HFFc6 (cell line): ENCODE data around the gene CYP21A2. TPM values are rescaled to one million over a fixed set of nuclear protein-coding genes. Genes with fewer than 3 reads are reported as not detected.
"Not testable (repeated sequence)": the region's sequence is repeated elsewhere in the genome, so short reads cannot be mapped to it uniquely, and the experiment has no call there.

Source experiments
- DNase-seq: peaks from one replicate; pipeline ENCODE4 v3.0.0-alpha.2; 2018
- H3K27ac Mint-ChIP-seq: 2 replicates; pipeline ENCODE4 v1.8.0; 2020; ENCODE audit warnings: mild to moderate bottlenecking, mixed read lengths
- H3K27me3 Mint-ChIP-seq: 2 replicates; pipeline ENCODE4 v1.8.0; 2021; ENCODE audit warnings: mild to moderate bottlenecking, moderate library complexity, mixed read lengths; ENCODE audit not compliant: insufficient read depth
- H3K36me3 Mint-ChIP-seq: 2 replicates; pipeline ENCODE4 v1.8.0; 2021; ENCODE audit warnings: low read depth, mixed read lengths
- H3K4me1 Mint-ChIP-seq: 2 replicates; pipeline ENCODE4 v1.8.0; 2020; ENCODE audit warnings: low read depth, mixed read lengths
- H3K4me3 Mint-ChIP-seq: 2 replicates; pipeline ENCODE4 v1.8.0; 2020; ENCODE audit warnings: mild to moderate bottlenecking, moderate library complexity, mixed read lengths
- H3K9me3 Mint-ChIP-seq: 2 replicates; pipeline ENCODE4 v1.8.0; 2020; ENCODE audit warnings: mild to moderate bottlenecking, mixed read lengths
- total RNA-seq, 6 experiments: library from RNA; stranded (reverse); fragmentation: NEBNext Ultra II Directional; extraction: Animal tissue kit (Norgen Biotek cat#: 25700); gene quantifications; 2 replicates in 1 of 6; 3 replicates in 5 of 6; pipeline ENCODE4 v1.2.3, GENCODE V29; 2021

CYP21A2 gene
- total RNA-seq, 6 experiments from 2014 or later, result 0.17 TPM; not detected in 5

- not testable (repeated sequence) for DNase-seq, H3K4me3 Mint-ChIP-seq, H3K36me3 Mint-ChIP-seq, H3K27ac Mint-ChIP-seq, H3K9me3 Mint-ChIP-seq, H3K27me3 Mint-ChIP-seq, H3K4me1 Mint-ChIP-seq
These were observed 28.7 kb upstream of the CYP21A2 start for GRCh38 chr6:32009537-32009936.

- not testable (repeated sequence) for H3K4me1 Mint-ChIP-seq, H3K27me3 Mint-ChIP-seq, H3K27ac Mint-ChIP-seq, H3K4me3 Mint-ChIP-seq, DNase-seq, H3K9me3 Mint-ChIP-seq, H3K36me3 Mint-ChIP-seq
These were observed 27.2 kb upstream of the CYP21A2 start for GRCh38 chr6:32010856-32011530.

GRCh38 chr6:32012941-32013617 lies 25.1 kb upstream of the CYP21A2 start:
- not testable (repeated sequence) for H3K4me3 Mint-ChIP-seq, H3K36me3 Mint-ChIP-seq, H3K27me3 Mint-ChIP-seq, H3K9me3 Mint-ChIP-seq, H3K27ac Mint-ChIP-seq, DNase-seq, H3K4me1 Mint-ChIP-seq

GRCh38 chr6:32013738-32014137 lies 24.5 kb upstream of the CYP21A2 start:
- H3K27ac Mint-ChIP-seq, H3K27me3 Mint-ChIP-seq, H3K36me3 Mint-ChIP-seq, H3K4me1 Mint-ChIP-seq, DNase-seq, H3K9me3 Mint-ChIP-seq, H3K4me3 Mint-ChIP-seq: not testable (repeated sequence)

- not testable (repeated sequence) for H3K27ac Mint-ChIP-seq, H3K36me3 Mint-ChIP-seq, DNase-seq, H3K9me3 Mint-ChIP-seq, H3K27me3 Mint-ChIP-seq, H3K4me3 Mint-ChIP-seq, H3K4me1 Mint-ChIP-seq
These were observed 23.7 kb upstream of the CYP21A2 start, which contains the start of gene C4B for GRCh38 chr6:32014547-32014946. C4B (plus strand) TSS chr6:32014795; CDS start chr6:32014846, 51 bp downstream.

- not testable (repeated sequence) for H3K27me3 Mint-ChIP-seq, DNase-seq, H3K4me3 Mint-ChIP-seq, H3K4me1 Mint-ChIP-seq, H3K36me3 Mint-ChIP-seq, H3K9me3 Mint-ChIP-seq, H3K27ac Mint-ChIP-seq
These were observed 16.1 kb upstream of the CYP21A2 start for GRCh38 chr6:32022100-32022499.

- H3K27me3 Mint-ChIP-seq, H3K9me3 Mint-ChIP-seq, H3K4me3 Mint-ChIP-seq, H3K4me1 Mint-ChIP-seq, DNase-seq, H3K36me3 Mint-ChIP-seq, H3K27ac Mint-ChIP-seq: not testable (repeated sequence)
These were observed 9.6 kb upstream of the CYP21A2 start for GRCh38 chr6:32028631-32029030.

GRCh38 chr6:32029553-32029952 lies 8.7 kb upstream of the CYP21A2 start:
- DNase-seq, H3K27ac Mint-ChIP-seq, H3K4me1 Mint-ChIP-seq, H3K27me3 Mint-ChIP-seq, H3K36me3 Mint-ChIP-seq, H3K9me3 Mint-ChIP-seq, H3K4me3 Mint-ChIP-seq: not testable (repeated sequence)

- H3K27ac Mint-ChIP-seq, H3K9me3 Mint-ChIP-seq, H3K4me1 Mint-ChIP-seq, H3K4me3 Mint-ChIP-seq, H3K36me3 Mint-ChIP-seq, H3K27me3 Mint-ChIP-seq, DNase-seq: not testable (repeated sequence)
These were observed 2.8 kb upstream of the CYP21A2 start for GRCh38 chr6:32035283-32036013.

- H3K4me1 Mint-ChIP-seq, H3K4me3 Mint-ChIP-seq, H3K27me3 Mint-ChIP-seq, H3K36me3 Mint-ChIP-seq, H3K27ac Mint-ChIP-seq, DNase-seq, H3K9me3 Mint-ChIP-seq: not testable (repeated sequence)
These were observed 1.1 kb upstream of the CYP21A2 start for GRCh38 chr6:32037136-32037535.

GRCh38 chr6:32038878-32039277 lies 663 bp downstream of the CYP21A2 start:
- H3K27ac Mint-ChIP-seq, H3K4me1 Mint-ChIP-seq, H3K36me3 Mint-ChIP-seq, DNase-seq, H3K27me3 Mint-ChIP-seq, H3K9me3 Mint-ChIP-seq, H3K4me3 Mint-ChIP-seq: not testable (repeated sequence)

- not testable (repeated sequence) for H3K27me3 Mint-ChIP-seq, H3K36me3 Mint-ChIP-seq, H3K4me1 Mint-ChIP-seq, H3K9me3 Mint-ChIP-seq, H3K27ac Mint-ChIP-seq, DNase-seq, H3K4me3 Mint-ChIP-seq
These were observed 1.4 kb downstream of the CYP21A2 start for GRCh38 chr6:32039321-32040274.

GRCh38 chr6:32040299-32041049 lies 2.3 kb downstream of the CYP21A2 start:
- DNase-seq, H3K4me1 Mint-ChIP-seq, H3K27ac Mint-ChIP-seq, H3K36me3 Mint-ChIP-seq, H3K4me3 Mint-ChIP-seq, H3K9me3 Mint-ChIP-seq, H3K27me3 Mint-ChIP-seq: not testable (repeated sequence)
